Tibial artery (tissue), 4 donors: ENCODE measurements around the gene SAMM50.
A peak's percentile ranks its signal among the peaks of the same experiment; 100 is the strongest.

Source experiments
- DNase-seq, 2 donors: peaks; one replicate each; pipeline ENCODE4 v3.0.0-alpha.2; 2019
- H3K27ac ChIP-seq, 2 donors: fragments of 200-600 bp; sonication (generic) in 1 of 2; 1 replicate in 1 of 2; 2 replicates in 1 of 2; pipeline ENCODE4 v1.5.1; 2018 to 2019; ENCODE audit warnings: mild to moderate bottlenecking in 1 of 2
- H3K27me3 ChIP-seq, 2 donors: fragments of 200-600 bp; sonication (generic) in 1 of 2; one replicate each; pipeline versions ENCODE4 v1.5.1 to v1.6.0; 2016 to 2019
- H3K36me3 ChIP-seq, 3 donors: fragments of 200-600 bp; sonication (generic) in 2 of 3; one replicate each; pipeline ENCODE4 v1.5.1; 2016 to 2019; ENCODE audit warnings: mild to moderate bottlenecking in 2 of 3
- H3K4me1 ChIP-seq, 4 donors: fragments of 200-600 bp; sonication (generic) in 2 of 4; 1 replicate in 3 of 4; 2 replicates in 1 of 4; pipeline ENCODE4 v1.5.1; 2016 to 2019
- H3K4me3 ChIP-seq, 2 donors: fragments of 200-600 bp; sonication (generic) in 1 of 2; 1 replicate in 1 of 2; 2 replicates in 1 of 2; pipeline ENCODE4 v1.5.1; 2018 to 2019; ENCODE audit warnings: mild to moderate bottlenecking in 2 of 2
- H3K9me3 ChIP-seq, 3 donors: fragments of 200-600 bp; sonication (generic) in 1 of 3; one replicate each; pipeline ENCODE4 v1.5.1; 2016 to 2019
- intact Hi-C: fragments of 100-400 bp; cut with DNase I; formaldehyde crosslinking; loops from one replicate; pipeline ENCODE4 v1.15.0; 2023; ENCODE audit warnings: low total_unique reads
- TF ChIP-seq, protein P1 (sequence below), 2 experiments: fragments of 200-600 bp in 1 of 2; fragments of 450-650 bp in 1 of 2; IDR thresholded peaks; one replicate each; pipeline ENCODE4 v1.5.1; 2017 to 2019; ENCODE audit warnings: antibody characterized with exemption in 2 of 2, mild to moderate bottlenecking in 1 of 2, moderate library complexity in 1 of 2

SAMM50 gene

GRCh38 chr22:44032126-44032730, 77.0 kb downstream of the SAMM50 start:
- Histone ChIP-seq H3K4me3 (no peak overlapping the region), H3K4me1 (no peaks in the 10 kb centered on the region), H3K36me3 (no peaks in the 10 kb centered on the region), H3K27ac (no peak overlapping the region), H3K27me3 (no peaks in the 10 kb centered on the region), H3K9me3 (no peaks in the 10 kb centered on the region)
- intact Hi-C loops = no loop called here
- TF ChIP-seq, protein P1, sequence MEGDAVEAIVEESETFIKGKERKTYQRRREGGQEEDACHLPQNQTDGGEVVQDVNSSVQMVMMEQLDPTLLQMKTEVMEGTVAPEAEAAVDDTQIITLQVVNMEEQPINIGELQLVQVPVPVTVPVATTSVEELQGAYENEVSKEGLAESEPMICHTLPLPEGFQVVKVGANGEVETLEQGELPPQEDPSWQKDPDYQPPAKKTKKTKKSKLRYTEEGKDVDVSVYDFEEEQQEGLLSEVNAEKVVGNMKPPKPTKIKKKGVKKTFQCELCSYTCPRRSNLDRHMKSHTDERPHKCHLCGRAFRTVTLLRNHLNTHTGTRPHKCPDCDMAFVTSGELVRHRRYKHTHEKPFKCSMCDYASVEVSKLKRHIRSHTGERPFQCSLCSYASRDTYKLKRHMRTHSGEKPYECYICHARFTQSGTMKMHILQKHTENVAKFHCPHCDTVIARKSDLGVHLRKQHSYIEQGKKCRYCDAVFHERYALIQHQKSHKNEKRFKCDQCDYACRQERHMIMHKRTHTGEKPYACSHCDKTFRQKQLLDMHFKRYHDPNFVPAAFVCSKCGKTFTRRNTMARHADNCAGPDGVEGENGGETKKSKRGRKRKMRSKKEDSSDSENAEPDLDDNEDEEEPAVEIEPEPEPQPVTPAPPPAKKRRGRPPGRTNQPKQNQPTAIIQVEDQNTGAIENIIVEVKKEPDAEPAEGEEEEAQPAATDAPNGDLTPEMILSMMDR (IDR thresholded peaks at IDR 0.05) = no peak
- DNase-seq = no peak

- Histone ChIP-seq H3K4me1 (peaks cover 0 to 4% (median 0%) of the 10 kb centered on the region in 4 donors), H3K36me3 (no peaks in the 10 kb centered on the region), H3K27ac (no peak overlapping the region), H3K9me3 (no peaks in the 10 kb centered on the region), H3K27me3 (no peaks in the 10 kb centered on the region), H3K4me3 (no peak overlapping the region)
- TF ChIP-seq, protein P1 (IDR thresholded peaks at IDR 0.05) = no peak
- intact Hi-C loops = no loop called here
- DNase-seq = no peak
Measured at GRCh38 chr22:44033287-44033686, 78.0 kb downstream of the SAMM50 start.

- H3K4me3 ChIP-seq = no peak overlapping the region
- no peaks in the 10 kb centered on the region for H3K36me3 ChIP-seq
- no peak overlapping the region for H3K27ac ChIP-seq
- no peaks in the 10 kb centered on the region for H3K9me3 ChIP-seq
- H3K27me3 ChIP-seq = no peaks in the 10 kb centered on the region
- TF ChIP-seq, protein P1 (IDR thresholded peaks at IDR 0.05) = no peak
- peaks cover 0 to 4% (median 0%) of the 10 kb centered on the region in 4 donors for H3K4me1 ChIP-seq
- DNase-seq = no peak
- intact Hi-C loops = no loop called here
Measured at GRCh38 chr22:44033694-44034093, 78.5 kb downstream of the SAMM50 start.

DNA sequence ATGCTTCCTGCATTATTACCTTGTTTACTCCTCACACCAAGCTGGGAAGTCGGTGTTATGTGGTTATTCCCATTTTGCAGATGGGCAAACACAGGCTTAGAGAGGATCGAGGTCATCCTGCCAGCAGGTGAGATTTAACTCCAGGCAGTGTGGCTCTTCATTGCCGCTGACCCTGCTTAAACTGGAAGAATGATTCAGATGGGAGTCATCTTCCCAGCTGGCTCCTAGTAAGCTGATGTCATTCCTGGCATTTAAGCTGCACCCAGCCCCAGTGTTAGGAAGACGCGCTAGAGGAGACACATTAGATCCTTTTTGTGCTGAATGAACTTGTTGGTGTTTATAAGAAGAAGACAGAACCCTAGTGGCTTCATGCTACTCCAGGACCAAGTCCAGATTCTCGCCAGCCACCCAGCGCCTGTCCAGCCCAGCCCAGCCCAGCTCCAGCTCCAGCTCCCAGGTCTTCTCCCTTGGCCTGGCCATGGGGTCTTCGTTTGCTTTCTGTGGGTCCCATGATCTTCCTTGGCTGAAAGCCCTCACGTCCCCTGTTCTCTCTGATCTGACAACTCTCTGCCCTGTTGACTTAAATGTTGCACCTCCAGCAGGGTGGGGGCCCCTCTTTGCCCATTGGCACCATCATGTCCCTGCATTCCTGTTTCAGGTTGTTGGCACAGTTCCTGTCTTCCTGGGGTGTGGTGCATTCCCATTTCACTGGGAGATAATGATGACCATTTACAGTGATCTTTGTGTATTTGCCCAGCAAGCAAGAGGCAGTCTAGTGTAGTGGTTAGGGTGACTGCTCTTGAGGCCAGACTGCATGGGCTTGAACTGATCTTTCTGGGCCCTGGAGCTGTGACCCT, 82.5 kb downstream of the SAMM50 start:
- peak; percentile 62 to 68 for DNase-seq
- no peak overlapping the region for H3K4me3 ChIP-seq
- no peaks in the 10 kb centered on the region for H3K36me3 ChIP-seq
- H3K27me3 ChIP-seq = no peaks in the 10 kb centered on the region
- TF ChIP-seq, protein P1 (IDR thresholded peaks at IDR 0.05) = no peak
- intact Hi-C loops = no loop called here
- H3K4me1 ChIP-seq = peaks cover 0 to 4% (median 0%) of the 10 kb centered on the region in 4 donors
- H3K9me3 ChIP-seq = no peaks in the 10 kb centered on the region
- peak overlapping the region in 1 of 2 donors; percentile 33 for H3K27ac ChIP-seq

DNA sequence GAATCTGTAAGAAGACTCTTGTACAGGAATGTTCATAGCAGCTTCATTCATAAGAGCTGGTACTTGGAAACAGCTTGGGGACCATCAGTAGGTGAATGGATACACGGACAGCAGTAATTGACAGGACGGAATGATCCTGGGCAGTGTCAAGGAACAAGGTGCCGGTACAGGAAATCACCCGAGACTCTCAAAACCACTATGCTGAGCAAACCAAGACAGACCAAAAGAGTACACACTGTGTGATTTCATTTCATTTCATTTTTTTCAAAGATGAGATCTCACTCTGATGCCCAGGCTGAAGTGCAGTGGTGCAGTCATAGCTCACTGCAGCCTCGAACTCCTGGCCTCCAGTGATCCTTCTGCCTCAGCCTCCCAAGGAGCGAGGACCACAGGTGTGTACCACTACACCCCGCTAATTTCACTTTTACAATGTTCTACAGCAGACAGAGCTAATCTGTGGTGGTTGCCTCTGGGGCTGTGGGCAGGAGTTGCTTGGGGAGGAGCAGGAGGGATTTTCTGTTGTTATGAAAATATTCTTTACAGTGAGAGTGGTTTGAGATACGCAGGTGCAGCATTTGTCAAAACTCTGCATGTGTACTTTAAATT, 84.4 kb downstream of the SAMM50 start:
- TF ChIP-seq, protein P1 (IDR thresholded peaks at IDR 0.05) = no peak
- no peak for DNase-seq
- no peaks in the 10 kb centered on the region for H3K36me3 ChIP-seq
- peaks cover 0 to 4% (median 0%) of the 10 kb centered on the region in 4 donors for H3K4me1 ChIP-seq
- H3K4me3 ChIP-seq = no peak overlapping the region
- H3K9me3 ChIP-seq = no peaks in the 10 kb centered on the region
- intact Hi-C loops = no loop called here
- H3K27ac ChIP-seq = no peak overlapping the region
- H3K27me3 ChIP-seq = no peaks in the 10 kb centered on the region
